KMS-11 (cell line): Measurements from ENCODE around the gene SNX9.
A peak's percentile ranks its signal among the peaks of the same experiment; 100 is the strongest.

ENCODE experiments used
- H2AFZ ChIP-seq: fragments of 200-600 bp; sonication (generic); 2 replicates; pipeline ENCODE4 v1.6.1; 2016; ENCODE audit warnings: antibody characterized with exemption, mixed run types, low read depth
- H3K27ac ChIP-seq: fragments of 200-600 bp; sonication (generic); 2 replicates; pipeline ENCODE4 v1.6.1; 2016; ENCODE audit warnings: mild to moderate bottlenecking, mixed run types
- H3K27me3 ChIP-seq: fragments of 200-600 bp; sonication (generic); 2 replicates; pipeline ENCODE4 v1.6.1; 2017; ENCODE audit warnings: mild to moderate bottlenecking, low read depth, mixed run types, moderate library complexity; ENCODE audit not compliant: insufficient read depth
- H3K36me3 ChIP-seq: fragments of 200-600 bp; sonication (generic); 2 replicates; pipeline ENCODE4 v1.6.1; 2017; ENCODE audit warnings: mild to moderate bottlenecking, mixed run types; ENCODE audit not compliant: insufficient read depth
- H3K4me1 ChIP-seq: fragments of 200-600 bp; sonication (generic); 2 replicates; pipeline ENCODE4 v1.6.1; 2016; ENCODE audit warnings: mild to moderate bottlenecking, low read depth, mixed run types; ENCODE audit not compliant: poor library complexity, severe bottlenecking
- H3K4me2 ChIP-seq: fragments of 200-600 bp; sonication (generic); 2 replicates; pipeline ENCODE4 v1.7.0; 2016; ENCODE audit warnings: mild to moderate bottlenecking, mixed run types
- H3K4me3 ChIP-seq: fragments of 200-600 bp; sonication (generic); IDR thresholded peaks from 2 replicates; pipeline ENCODE4 v1.6.1; 2017; ENCODE audit warnings: low read depth, low read length, mixed read lengths; ENCODE audit not compliant: insufficient read depth
- H3K79me2 ChIP-seq: fragments of 200-600 bp; sonication (generic); 2 replicates; pipeline ENCODE4 v1.6.1; 2016; ENCODE audit warnings: low read depth, mixed run types; ENCODE audit not compliant: insufficient read depth
- H3K9ac ChIP-seq: fragments of 200-600 bp; sonication (generic); 2 replicates; pipeline ENCODE4 v1.6.1; 2016; ENCODE audit warnings: mild to moderate bottlenecking, mixed run types
- H4K20me1 ChIP-seq: fragments of 200-600 bp; sonication (generic); 2 replicates; pipeline ENCODE4 v1.6.1; 2016; ENCODE audit warnings: mild to moderate bottlenecking, mixed run types; ENCODE audit not compliant: insufficient read depth
- TF ChIP-seq, protein P1 (sequence below): fragments of 200-600 bp; sonication (generic); conservative IDR thresholded peaks from 2 replicates; pipeline ENCODE4 v1.6.1; 2017; ENCODE audit warnings: low read depth, mild to moderate bottlenecking, antibody characterized with exemption, low read length, moderate library complexity, mixed read lengths

SNX9 gene

DNA sequence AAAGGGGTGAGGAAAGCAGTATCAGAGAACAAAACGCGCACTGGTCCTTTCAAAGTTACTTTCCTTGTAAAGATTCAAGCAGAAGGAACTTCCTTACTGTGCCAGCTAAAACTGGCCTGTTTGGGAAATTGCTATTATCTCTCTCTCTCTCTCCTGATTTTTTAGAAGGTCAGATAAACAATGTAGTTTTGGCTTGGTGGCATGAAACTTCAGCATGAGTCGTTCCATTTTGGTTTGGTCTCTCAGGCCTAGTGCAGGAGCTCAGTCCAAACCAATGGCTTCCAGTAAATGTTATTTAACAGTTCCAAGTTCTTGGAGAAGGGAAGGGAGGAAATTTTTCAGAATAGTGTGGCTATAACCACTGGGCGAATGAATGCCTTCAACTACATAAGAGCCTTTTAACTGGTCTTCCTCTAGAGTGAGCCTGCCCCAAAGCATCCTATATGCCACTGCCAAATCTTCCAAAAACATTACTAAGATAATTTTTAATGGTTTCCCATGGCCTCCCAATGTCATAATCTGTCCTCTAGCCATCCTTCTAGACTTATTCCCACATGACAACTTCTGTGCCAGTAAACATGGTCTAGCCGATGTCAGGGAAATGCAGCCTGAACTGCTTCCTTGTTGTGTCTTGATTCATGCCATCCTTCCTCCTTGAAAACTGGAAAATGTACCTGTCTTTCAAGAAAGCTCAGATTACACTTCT lies 9.1 kb upstream of the SNX9 start:
- H4K20me1 ChIP-seq: 0 out of 2 replicates have a peak, but pooled peaks cover 4% of the 10 kb centered on the region
- H2AFZ ChIP-seq: no peak overlapping the region
- H3K9ac ChIP-seq: no peak overlapping the region
- no peaks in the 10 kb centered on the region for H3K36me3 ChIP-seq
- H3K4me1 ChIP-seq: peaks cover 24% of the 10 kb centered on the region
- H3K79me2 ChIP-seq: no peaks in the 10 kb centered on the region
- H3K4me3 ChIP-seq: no peak overlapping the region
- peaks cover 62% of the 10 kb centered on the region for H3K27me3 ChIP-seq
- no peak overlapping the region for H3K27ac ChIP-seq
- TF ChIP-seq, protein P1, sequence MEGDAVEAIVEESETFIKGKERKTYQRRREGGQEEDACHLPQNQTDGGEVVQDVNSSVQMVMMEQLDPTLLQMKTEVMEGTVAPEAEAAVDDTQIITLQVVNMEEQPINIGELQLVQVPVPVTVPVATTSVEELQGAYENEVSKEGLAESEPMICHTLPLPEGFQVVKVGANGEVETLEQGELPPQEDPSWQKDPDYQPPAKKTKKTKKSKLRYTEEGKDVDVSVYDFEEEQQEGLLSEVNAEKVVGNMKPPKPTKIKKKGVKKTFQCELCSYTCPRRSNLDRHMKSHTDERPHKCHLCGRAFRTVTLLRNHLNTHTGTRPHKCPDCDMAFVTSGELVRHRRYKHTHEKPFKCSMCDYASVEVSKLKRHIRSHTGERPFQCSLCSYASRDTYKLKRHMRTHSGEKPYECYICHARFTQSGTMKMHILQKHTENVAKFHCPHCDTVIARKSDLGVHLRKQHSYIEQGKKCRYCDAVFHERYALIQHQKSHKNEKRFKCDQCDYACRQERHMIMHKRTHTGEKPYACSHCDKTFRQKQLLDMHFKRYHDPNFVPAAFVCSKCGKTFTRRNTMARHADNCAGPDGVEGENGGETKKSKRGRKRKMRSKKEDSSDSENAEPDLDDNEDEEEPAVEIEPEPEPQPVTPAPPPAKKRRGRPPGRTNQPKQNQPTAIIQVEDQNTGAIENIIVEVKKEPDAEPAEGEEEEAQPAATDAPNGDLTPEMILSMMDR: no peak
- peak overlapping the region; percentile 42; the same call in 1 of the 2 replicates for H3K4me2 ChIP-seq

DNA sequence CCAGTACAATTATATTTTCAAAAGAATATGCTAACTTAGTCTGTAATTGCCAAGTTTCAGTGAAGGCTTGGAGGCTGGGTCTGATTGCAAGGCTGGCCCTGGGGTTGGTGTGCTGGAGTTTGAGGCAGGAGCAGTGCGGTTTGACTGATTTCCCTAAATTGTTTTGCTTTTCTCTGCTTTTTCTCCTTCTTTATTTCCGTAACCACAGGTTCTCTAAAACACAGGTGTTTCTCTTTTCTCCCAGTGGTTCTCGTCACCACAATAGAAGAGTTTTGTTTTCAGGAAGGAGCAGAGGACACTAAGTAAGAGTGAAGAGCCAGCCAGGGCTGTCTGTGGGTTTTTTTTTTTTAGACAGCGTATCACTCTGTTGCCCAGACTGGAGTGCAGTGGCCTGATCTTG lies 8.2 kb upstream of the SNX9 start:
- Histone ChIP-seq H3K4me2 (peak overlapping the region; percentile 42; the same call in 1 of the 2 replicates), H3K4me3 (no peak overlapping the region), H2AFZ (no peak overlapping the region), H3K9ac (no peak overlapping the region), H3K27me3 (peaks cover 71% of the 10 kb centered on the region), H3K27ac (no peak overlapping the region), H4K20me1 (0 out of 2 replicates have a peak, but pooled peaks cover 4% of the 10 kb centered on the region), H3K4me1 (peaks cover 24% of the 10 kb centered on the region), H3K79me2 (no peaks in the 10 kb centered on the region), H3K36me3 (no peaks in the 10 kb centered on the region)
- TF ChIP-seq, protein P1: no peak

DNA sequence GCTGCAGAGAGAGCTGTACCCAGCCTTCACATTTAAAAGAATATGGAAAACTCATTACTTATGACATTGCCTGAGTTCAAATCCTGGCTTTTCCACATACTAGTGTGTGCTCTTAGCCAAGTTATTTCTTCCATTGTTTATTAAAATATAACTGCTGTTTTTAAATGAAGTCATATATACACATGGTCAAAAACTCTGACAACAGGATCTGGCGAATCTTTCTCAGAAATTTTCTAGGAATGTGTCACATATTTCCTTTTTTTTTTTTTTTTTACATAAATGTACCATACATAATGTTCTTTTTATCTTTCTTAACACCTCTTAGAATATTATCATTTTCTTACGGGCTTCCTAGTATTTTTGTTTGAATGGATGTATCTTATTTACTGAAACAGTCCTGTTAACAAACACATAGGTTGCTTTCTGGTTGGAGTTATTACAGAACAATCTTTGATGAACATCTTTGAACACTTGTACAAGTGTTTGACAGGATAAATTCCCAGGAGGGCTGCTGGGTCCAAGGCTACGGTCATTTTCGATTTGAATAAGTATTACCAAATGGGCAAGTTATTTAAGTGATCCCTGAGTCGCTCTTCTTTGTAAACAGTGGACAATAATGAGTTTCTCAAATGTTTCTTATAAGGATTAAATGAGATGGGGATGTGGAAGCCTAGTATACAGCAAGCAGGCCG lies 1.6 kb upstream of the SNX9 start:
- H3K27ac ChIP-seq: no peak overlapping the region
- H3K36me3 ChIP-seq: no peaks in the 10 kb centered on the region
- no peak overlapping the region for H3K4me3 ChIP-seq
- no peak overlapping the region for H2AFZ ChIP-seq
- H3K4me2 ChIP-seq: no peak overlapping the region
- H3K4me1 ChIP-seq: peaks cover 9% of the 10 kb centered on the region
- no peaks in the 10 kb centered on the region for H3K79me2 ChIP-seq
- TF ChIP-seq, protein P1: no peak
- H4K20me1 ChIP-seq: no peaks in the 10 kb centered on the region
- H3K27me3 ChIP-seq: peaks cover 70% of the 10 kb centered on the region
- no peak overlapping the region for H3K9ac ChIP-seq

DNA sequence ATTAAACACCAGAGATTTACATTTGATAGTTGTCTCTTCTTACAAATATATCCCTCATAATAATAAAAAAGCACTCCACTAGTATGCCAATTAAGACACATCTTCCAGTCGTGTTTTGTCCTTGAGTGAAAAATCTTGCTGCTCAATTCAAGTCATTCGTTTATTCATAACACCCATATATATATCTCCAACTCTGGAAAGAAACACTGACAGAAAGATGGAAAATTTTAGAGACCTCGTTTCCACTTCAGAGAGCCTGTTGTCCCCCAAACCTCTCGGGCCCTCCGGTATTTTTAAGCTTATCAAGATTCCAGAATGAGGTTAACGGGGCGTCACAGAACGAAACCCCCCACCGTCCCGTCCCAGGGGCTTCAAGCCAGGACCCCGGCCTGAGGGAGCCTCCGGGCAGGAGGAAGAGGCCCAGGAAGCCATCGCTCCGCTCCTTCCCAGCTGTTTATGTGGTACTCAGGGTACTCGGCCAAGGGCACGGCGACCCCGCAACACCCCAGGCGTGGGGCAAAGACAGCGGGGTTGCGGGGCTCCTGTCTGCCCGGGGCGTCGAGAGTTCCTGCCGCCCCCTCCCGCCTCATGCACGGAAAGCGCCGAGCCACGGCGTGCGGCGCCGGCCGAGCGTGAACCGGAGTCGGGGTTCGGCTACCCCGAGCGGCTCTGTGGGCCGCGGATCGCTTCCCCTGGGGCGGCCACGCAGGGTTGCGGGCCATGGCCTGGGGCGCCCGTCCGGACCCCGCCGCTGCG lies 623 bp upstream of the SNX9 start:
- no peaks in the 10 kb centered on the region for H4K20me1 ChIP-seq

More for the DNA sequence above, 623 bp upstream of the SNX9 start:
- Histone ChIP-seq H3K27me3 (peaks cover 61% of the 10 kb centered on the region), H3K79me2 (no peaks in the 10 kb centered on the region), H3K4me2 (no peak overlapping the region), H3K36me3 (no peaks in the 10 kb centered on the region), H2AFZ (no peak overlapping the region), H3K4me3 (no peak overlapping the region), H3K9ac (no peak overlapping the region), H3K27ac (no peak overlapping the region), H3K4me1 (peaks cover 9% of the 10 kb centered on the region)
- TF ChIP-seq, protein P1: no peak
